H9 (cell line): ENCODE results near the gene TLE6. TPM values are rescaled to one million over a fixed set of nuclear protein-coding genes. Genes with fewer than 3 reads are reported as not detected.

ENCODE experiments used
- DNase-seq: peaks from one replicate; pipeline ENCODE4 v3.0.0-alpha.2; 2017
- H2AFZ ChIP-seq: one replicate; pipeline ENCODE4 v1.6.1; 2013; ENCODE audit warnings: mild to moderate bottlenecking, low read length, control low read depth, moderate library complexity
- H2AK5ac ChIP-seq: 2 replicates; pipeline ENCODE4 v1.6.1; 2013; ENCODE audit warnings: low read length, control low read depth, mixed read lengths; ENCODE audit not compliant: insufficient read length
- H2BK120ac ChIP-seq: one replicate; pipeline ENCODE4 v1.6.1; 2013; ENCODE audit warnings: low read depth, mild to moderate bottlenecking, low read length, control low read depth, inconsistent platforms; ENCODE audit not compliant: poor library complexity, severe bottlenecking
- H2BK12ac ChIP-seq: 2 replicates; pipeline ENCODE4 v1.6.1; 2013; ENCODE audit warnings: low read length, control low read depth, mixed read lengths, low read depth; ENCODE audit not compliant: insufficient read length
- H2BK15ac ChIP-seq: 2 replicates; pipeline ENCODE4 v1.6.1; 2013; ENCODE audit warnings: low read depth, low read length, control low read depth
- H2BK20ac ChIP-seq: one replicate; pipeline ENCODE4 v1.6.1; 2013; ENCODE audit warnings: low read depth, mild to moderate bottlenecking, low read length, control low read depth, inconsistent platforms; ENCODE audit not compliant: poor library complexity, severe bottlenecking
- H2BK5ac ChIP-seq: 2 replicates; pipeline ENCODE4 v1.6.1; 2013; ENCODE audit warnings: low read length, control low read depth, mixed read lengths; ENCODE audit not compliant: insufficient read length
- H3K14ac ChIP-seq: 2 replicates; pipeline ENCODE4 v1.6.1; 2013; ENCODE audit warnings: low read length, control low read depth; ENCODE audit not compliant: insufficient read depth
- H3K18ac ChIP-seq: 2 replicates; pipeline ENCODE4 v1.6.1; 2013; ENCODE audit warnings: low read depth, mild to moderate bottlenecking, mixed read lengths, low read length, control low read depth; ENCODE audit not compliant: insufficient read length
- H3K23ac ChIP-seq: 2 replicates; pipeline ENCODE4 v1.6.1; 2013; ENCODE audit warnings: low read length, control low read depth, mixed read lengths, low read depth; ENCODE audit not compliant: insufficient read length
- H3K23me2 ChIP-seq: 2 replicates; pipeline ENCODE4 v1.6.1; 2013; ENCODE audit warnings: low read depth, mild to moderate bottlenecking, mixed read lengths, low read length, control low read depth; ENCODE audit not compliant: insufficient read length, poor library complexity, severe bottlenecking
- H3K27ac ChIP-seq: 2 replicates; pipeline ENCODE4 v1.5.1; 2013; ENCODE audit warnings: low read length, control low read depth, mixed read lengths, low read depth; ENCODE audit not compliant: insufficient read length
- H3K27me3 ChIP-seq: 2 replicates; pipeline ENCODE4 v1.6.1; 2013; ENCODE audit warnings: low read length, control low read depth, inconsistent platforms; ENCODE audit not compliant: insufficient read depth
- H3K4ac ChIP-seq: 2 replicates; pipeline ENCODE4 v1.6.1; 2013; ENCODE audit warnings: low read depth, mild to moderate bottlenecking, control low read depth, inconsistent platforms, low read length, moderate library complexity
- H3K4me1 ChIP-seq: 2 replicates; pipeline ENCODE4 v1.6.1; 2013; ENCODE audit warnings: low read length, control low read depth, inconsistent platforms; ENCODE audit not compliant: insufficient read depth
- H3K4me2 ChIP-seq: 2 replicates; pipeline ENCODE4 v1.6.1; 2013; ENCODE audit warnings: low read length, control low read depth, mixed read lengths; ENCODE audit not compliant: insufficient read length, insufficient read depth
- H3K56ac ChIP-seq: 2 replicates; pipeline ENCODE4 v1.6.1; 2013; ENCODE audit warnings: low read depth, mild to moderate bottlenecking, mixed read lengths, low read length, control low read depth; ENCODE audit not compliant: insufficient read length
- H3K79me1 ChIP-seq: 2 replicates; pipeline ENCODE4 v1.6.1; 2013; ENCODE audit warnings: low read depth, mild to moderate bottlenecking, moderate library complexity, low read length, control low read depth, inconsistent platforms; ENCODE audit not compliant: insufficient read depth, poor library complexity, severe bottlenecking
- H3K79me2 ChIP-seq: 2 replicates; pipeline ENCODE4 v1.6.1; 2013; ENCODE audit warnings: low read length, control low read depth, inconsistent platforms; ENCODE audit not compliant: insufficient read depth
- H3K9ac ChIP-seq: 2 replicates; pipeline ENCODE4 v1.6.1; 2013; ENCODE audit warnings: low read length, control low read depth, mixed read lengths; ENCODE audit not compliant: insufficient read length; ENCODE audit errors: extremely low read depth
- H3K9me3 ChIP-seq: one replicate; pipeline ENCODE4 v1.6.1; 2013; ENCODE audit warnings: low read depth, low read length, inconsistent platforms; ENCODE audit not compliant: control insufficient read depth
- H3T11ph ChIP-seq: one replicate; pipeline ENCODE4 v1.6.1; 2013; ENCODE audit warnings: mild to moderate bottlenecking, low read length, control low read depth, inconsistent platforms
- H4K20me1 ChIP-seq: one replicate; pipeline ENCODE4 v1.6.1; 2013; ENCODE audit not compliant: control insufficient read depth, insufficient read length, insufficient read depth
- H4K5ac ChIP-seq: 2 replicates; pipeline ENCODE4 v1.6.1; 2013; ENCODE audit warnings: low read depth, mild to moderate bottlenecking, mixed read lengths, low read length, control low read depth; ENCODE audit not compliant: insufficient read length
- H4K8ac ChIP-seq: replicated peaks from 2 replicates; pipeline ENCODE4 v1.6.1; 2013; ENCODE audit warnings: low read length, control low read depth, mixed read lengths, low read depth; ENCODE audit not compliant: insufficient read length
- H4K91ac ChIP-seq: 2 replicates; pipeline ENCODE4 v1.6.1; 2013; ENCODE audit warnings: low read depth, mild to moderate bottlenecking, moderate library complexity, mixed read lengths, low read length, control low read depth; ENCODE audit not compliant: insufficient read length
- H3K27ac Mint-ChIP-seq, 3 experiments: 2 replicates in 2 of 3; 3 replicates in 1 of 3; pipeline ENCODE4 v1.8.0; 2020 to 2021; ENCODE audit warnings: mixed read lengths in 3 of 3, mild to moderate bottlenecking in 1 of 3, moderate library complexity in 1 of 3
- H3K27me3 Mint-ChIP-seq: 2 replicates; pipeline ENCODE4 v1.8.0; 2021; ENCODE audit warnings: low read depth, mild to moderate bottlenecking, moderate library complexity, mixed read lengths
- H3K36me3 Mint-ChIP-seq, 3 experiments: 2 replicates in 2 of 3; 3 replicates in 1 of 3; pipeline ENCODE4 v1.8.0; 2020 to 2021; ENCODE audit warnings: low read depth in 3 of 3, mixed read lengths in 3 of 3; ENCODE audit not compliant: insufficient read depth in 1 of 3
- H3K4me1 Mint-ChIP-seq, 2 experiments: 2 replicates each; pipeline ENCODE4 v1.8.0; 2020; ENCODE audit warnings: mixed read lengths in 2 of 2
- H3K4me3 Mint-ChIP-seq, 2 experiments: 2 replicates in 1 of 2; 3 replicates in 1 of 2; pipeline ENCODE4 v1.8.0; 2020 to 2021; ENCODE audit warnings: mild to moderate bottlenecking in 2 of 2, mixed read lengths in 2 of 2, moderate library complexity in 1 of 2
- H3K9me3 Mint-ChIP-seq, 2 experiments: 2 replicates in 1 of 2; 3 replicates in 1 of 2; pipeline ENCODE4 v1.8.0; 2020; ENCODE audit warnings: mild to moderate bottlenecking in 2 of 2, mixed read lengths in 2 of 2, moderate library complexity in 1 of 2
- CTCF ChIP-seq: fragments of 200-600 bp; sonication (generic); conservative IDR thresholded peaks from 3 replicates; pipeline ENCODE4 v1.8.0; 2021; ENCODE audit warnings: antibody characterized with exemption, mild to moderate bottlenecking
- WGBS: extraction: QIAGEN DNeasy Blood & Tissue Kit; methylation state at CpG from one replicate; pipeline ENCODE4 v1.1.7; 2013; ENCODE audit warnings: missing lambda C conversion rate, low lambda C conversion rate, mixed read lengths; ENCODE audit not compliant: insufficient read length; ENCODE audit errors: extremely low coverage; 5-methylcytosine and 5-hydroxymethylcytosine counted together
- total RNA-seq: library from RNA; stranded (reverse); gene quantifications from 2 replicates; pipeline ENCODE4 v1.2.1, GENCODE V29; 2021

The TLE6 gene
- total RNA-seq, 1 experiment from 2014 or later, result 1.7 TPM

DNA sequence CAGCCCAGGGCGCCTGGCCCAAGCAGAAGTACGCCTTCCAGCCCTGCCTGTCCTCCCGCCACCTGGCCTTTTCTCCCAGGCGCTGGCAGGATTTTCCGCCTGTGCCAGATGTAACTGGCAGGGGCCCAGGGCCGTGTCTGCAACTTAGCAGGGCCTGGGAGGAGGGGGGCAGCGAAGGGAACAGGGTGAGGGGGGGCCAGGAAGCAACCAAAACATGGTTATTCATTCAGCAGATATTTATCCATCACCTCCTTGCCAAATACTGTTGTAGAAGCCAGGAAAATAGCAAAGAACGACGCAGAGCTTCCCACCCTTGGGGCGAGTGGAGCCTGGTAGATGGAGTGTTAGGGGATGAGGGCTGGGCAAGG lies 5.6 kb downstream of the TLE6 start:
- no peak overlapping the region for H3K56ac ChIP-seq
- no peaks in the 10 kb centered on the region for H3K9me3 ChIP-seq
- no peak overlapping the region for H2BK5ac ChIP-seq
- H3K4me1 ChIP-seq, result peaks cover 5% of the 10 kb centered on the region; the same call in 1 of the 2 replicates
- no peak overlapping the region for H4K5ac ChIP-seq
- no peak overlapping the region for H2BK15ac ChIP-seq
- no peak overlapping the region for H3K9ac ChIP-seq
- H3K23ac ChIP-seq, result no peak overlapping the region
- DNase-seq, result no peak
- no peak overlapping the region for H3K4ac ChIP-seq
- Mint-ChIP-seq H3K27me3 (peaks cover 92% of the 10 kb centered on the region), H3K9me3 (peaks cover 0 to 4% of the 10 kb centered on the region in 2 experiments; a peak in 1 of 5 replicates), H3K27ac (no peak overlapping the region), H3K4me3 (peak overlapping the region in 1 of 2 experiments; percentile 63; a peak in 1 of 5 replicates), H3K36me3 (no peaks in the 10 kb centered on the region), H3K4me1 (peaks cover 26 to 53% of the 10 kb centered on the region in 2 experiments)
- H2AK5ac ChIP-seq, result no peak overlapping the region
- peak overlapping the region; percentile 16 for H4K91ac ChIP-seq
- H3K23me2 ChIP-seq, result no peaks in the 10 kb centered on the region
- H3K79me2 ChIP-seq, result no peaks in the 10 kb centered on the region
- H3K4me2 ChIP-seq, result no peak overlapping the region
- peak overlapping the region; percentile 50 for H3K18ac ChIP-seq
- no peaks in the 10 kb centered on the region for H3K79me1 ChIP-seq
- no CpG with 5 or more reads among the region's 10 CpGs for WGBS
- no peak overlapping the region for H2AFZ ChIP-seq
- TF ChIP-seq CTCF, result no peak
- no peak overlapping the region for H3K27ac ChIP-seq
- H2BK12ac ChIP-seq, result peak overlapping the region; percentile 55
- no peak overlapping the region for H3K14ac ChIP-seq
- H4K8ac ChIP-seq, result no peak overlapping the region
- H2BK120ac ChIP-seq, result no peak overlapping the region
- H2BK20ac ChIP-seq, result no peak overlapping the region
- no peak overlapping the region for H3T11ph ChIP-seq
- no peaks in the 10 kb centered on the region for H4K20me1 ChIP-seq
- H3K27me3 ChIP-seq, result no peaks in the 10 kb centered on the region
